ENCODE results near the gene CCNK. TPM values are rescaled to one million over a fixed set of nuclear protein-coding genes. Genes with fewer than 3 reads are reported as not detected.

Gene CCNK
- total RNA-seq, 1 experiment from 2014 or later = 84.7 TPM

DNA sequence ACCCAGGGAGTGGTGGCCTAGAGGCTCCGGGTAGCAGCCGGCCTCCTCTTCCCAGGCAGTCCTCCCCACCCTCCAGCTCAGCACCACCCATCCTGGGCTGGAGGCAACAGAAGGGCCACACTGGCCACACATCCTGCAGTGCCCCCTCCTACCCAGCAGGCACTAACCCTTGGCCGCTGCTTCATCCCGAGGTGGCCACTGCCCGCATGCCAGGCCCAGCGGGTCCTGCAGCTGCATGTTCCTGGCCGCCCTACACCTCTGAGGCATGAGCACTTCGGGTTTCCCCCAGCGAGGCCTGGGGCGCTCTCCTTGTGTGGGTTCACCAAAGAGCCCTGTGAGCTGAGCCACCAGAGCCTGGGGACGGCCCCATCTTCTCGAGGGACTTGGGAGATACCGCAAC is 61.4 kb downstream of the CCNK start:
- H3K4me3 Mint-ChIP-seq = no peak overlapping the region

GRCh38 chr14:99543370-99543769 is 62.2 kb downstream of the CCNK start:
- H3K4me1 Mint-ChIP-seq = peaks cover 48% of the 10 kb centered on the region
- ChIA-PET POLR2A (no interaction called here), CTCF (interaction anchor here (1.8 to 2.3 kb wide), 2 partner anchors 19 to 150 kb away, joined by 4 to 7 read pairs; no protein-coding TSS in a partner anchor)
- no peaks in the 10 kb centered on the region; the same call in 1 of the 2 replicates for H3K27me3 Mint-ChIP-seq (ENCODE audit: low read depth)
- ATAC-seq (no peak), DNase-seq (ENCODE audit: low spot score) (no peak)
- H3K36me3 Mint-ChIP-seq = no peaks in the 10 kb centered on the region
- no peaks in the 10 kb centered on the region for H3K9me3 Mint-ChIP-seq
- peak overlapping the region; percentile 46; the same call in 1 of the 2 replicates for H3K27ac Mint-ChIP-seq
- no peak overlapping the region for H3K4me3 Mint-ChIP-seq
- TF ChIP-seq ZSCAN18 (CRISPR knock-in tag; IDR thresholded peaks at IDR 0.05) (no peak), FOXP1 (CRISPR knock-in tag; IDR thresholded peaks at IDR 0.05; ENCODE audit: borderline replicate concordance) (no peak), NFE2L1 (CRISPR knock-in tag; IDR thresholded peaks at IDR 0.05) (no peak), CREB1 (CRISPR knock-in tag; IDR thresholded peaks at IDR 0.05) (no peak), FOXP4 (CRISPR knock-in tag; IDR thresholded peaks at IDR 0.05) (no peak)
- TF ChIP-seq, protein P1, sequence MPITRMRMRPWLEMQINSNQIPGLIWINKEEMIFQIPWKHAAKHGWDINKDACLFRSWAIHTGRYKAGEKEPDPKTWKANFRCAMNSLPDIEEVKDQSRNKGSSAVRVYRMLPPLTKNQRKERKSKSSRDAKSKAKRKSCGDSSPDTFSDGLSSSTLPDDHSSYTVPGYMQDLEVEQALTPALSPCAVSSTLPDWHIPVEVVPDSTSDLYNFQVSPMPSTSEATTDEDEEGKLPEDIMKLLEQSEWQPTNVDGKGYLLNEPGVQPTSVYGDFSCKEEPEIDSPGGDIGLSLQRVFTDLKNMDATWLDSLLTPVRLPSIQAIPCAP (CRISPR knock-in tag; IDR thresholded peaks at IDR 0.05) = no peak
- TF ChIP-seq, protein P2, sequence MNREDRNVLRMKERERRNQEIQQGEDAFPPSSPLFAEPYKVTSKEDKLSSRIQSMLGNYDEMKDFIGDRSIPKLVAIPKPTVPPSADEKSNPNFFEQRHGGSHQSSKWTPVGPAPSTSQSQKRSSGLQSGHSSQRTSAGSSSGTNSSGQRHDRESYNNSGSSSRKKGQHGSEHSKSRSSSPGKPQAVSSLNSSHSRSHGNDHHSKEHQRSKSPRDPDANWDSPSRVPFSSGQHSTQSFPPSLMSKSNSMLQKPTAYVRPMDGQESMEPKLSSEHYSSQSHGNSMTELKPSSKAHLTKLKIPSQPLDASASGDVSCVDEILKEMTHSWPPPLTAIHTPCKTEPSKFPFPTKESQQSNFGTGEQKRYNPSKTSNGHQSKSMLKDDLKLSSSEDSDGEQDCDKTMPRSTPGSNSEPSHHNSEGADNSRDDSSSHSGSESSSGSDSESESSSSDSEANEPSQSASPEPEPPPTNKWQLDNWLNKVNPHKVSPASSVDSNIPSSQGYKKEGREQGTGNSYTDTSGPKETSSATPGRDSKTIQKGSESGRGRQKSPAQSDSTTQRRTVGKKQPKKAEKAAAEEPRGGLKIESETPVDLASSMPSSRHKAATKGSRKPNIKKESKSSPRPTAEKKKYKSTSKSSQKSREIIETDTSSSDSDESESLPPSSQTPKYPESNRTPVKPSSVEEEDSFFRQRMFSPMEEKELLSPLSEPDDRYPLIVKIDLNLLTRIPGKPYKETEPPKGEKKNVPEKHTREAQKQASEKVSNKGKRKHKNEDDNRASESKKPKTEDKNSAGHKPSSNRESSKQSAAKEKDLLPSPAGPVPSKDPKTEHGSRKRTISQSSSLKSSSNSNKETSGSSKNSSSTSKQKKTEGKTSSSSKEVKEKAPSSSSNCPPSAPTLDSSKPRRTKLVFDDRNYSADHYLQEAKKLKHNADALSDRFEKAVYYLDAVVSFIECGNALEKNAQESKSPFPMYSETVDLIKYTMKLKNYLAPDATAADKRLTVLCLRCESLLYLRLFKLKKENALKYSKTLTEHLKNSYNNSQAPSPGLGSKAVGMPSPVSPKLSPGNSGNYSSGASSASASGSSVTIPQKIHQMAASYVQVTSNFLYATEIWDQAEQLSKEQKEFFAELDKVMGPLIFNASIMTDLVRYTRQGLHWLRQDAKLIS (CRISPR knock-in tag; IDR thresholded peaks at IDR 0.05; ENCODE audit: borderline replicate concordance) = no peak
- TF ChIP-seq, protein P3, sequence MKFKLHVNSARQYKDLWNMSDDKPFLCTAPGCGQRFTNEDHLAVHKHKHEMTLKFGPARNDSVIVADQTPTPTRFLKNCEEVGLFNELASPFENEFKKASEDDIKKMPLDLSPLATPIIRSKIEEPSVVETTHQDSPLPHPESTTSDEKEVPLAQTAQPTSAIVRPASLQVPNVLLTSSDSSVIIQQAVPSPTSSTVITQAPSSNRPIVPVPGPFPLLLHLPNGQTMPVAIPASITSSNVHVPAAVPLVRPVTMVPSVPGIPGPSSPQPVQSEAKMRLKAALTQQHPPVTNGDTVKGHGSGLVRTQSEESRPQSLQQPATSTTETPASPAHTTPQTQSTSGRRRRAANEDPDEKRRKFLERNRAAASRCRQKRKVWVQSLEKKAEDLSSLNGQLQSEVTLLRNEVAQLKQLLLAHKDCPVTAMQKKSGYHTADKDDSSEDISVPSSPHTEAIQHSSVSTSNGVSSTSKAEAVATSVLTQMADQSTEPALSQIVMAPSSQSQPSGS (CRISPR knock-in tag; IDR thresholded peaks at IDR 0.05; ENCODE audit: borderline replicate concordance, low read depth) = no peak

More for the DNA sequence above, 61.4 kb downstream of the CCNK start:
- DNase-seq (ENCODE audit: low spot score) (no peak), ATAC-seq (no peak)
- Mint-ChIP-seq H3K9me3 (no peaks in the 10 kb centered on the region), H3K4me1 (peaks cover 54% of the 10 kb centered on the region), H3K27me3 (ENCODE audit: low read depth) (no peaks in the 10 kb centered on the region; the same call in 1 of the 2 replicates), H3K27ac (no peak overlapping the region), H3K36me3 (no peaks in the 10 kb centered on the region)
- POLR2A ChIA-PET = no interaction called here
- CTCF ChIA-PET = interaction anchor here (1.8 kb wide), 1 partner anchor 149 kb away, joined by 4 read pairs; no protein-coding TSS in a partner anchor
- TF ChIP-seq MXD4 (CRISPR knock-in tag; IDR thresholded peaks at IDR 0.05; ENCODE audit: borderline replicate concordance) (no peak), ZNF416 (CRISPR knock-in tag; IDR thresholded peaks at IDR 0.05) (no peak), FOXP4 (CRISPR knock-in tag; IDR thresholded peaks at IDR 0.05) (no peak), ZNF317 (CRISPR knock-in tag; IDR thresholded peaks at IDR 0.05; ENCODE audit: borderline replicate concordance, low read depth) (no peak), USF1 (CRISPR knock-in tag; IDR thresholded peaks at IDR 0.05) (no peak), ZNF219 (CRISPR knock-in tag; IDR thresholded peaks at IDR 0.05; ENCODE audit: borderline replicate concordance) (no peak), ETV6 (CRISPR knock-in tag; IDR thresholded peaks at IDR 0.05) (no peak), NR1H2 (CRISPR knock-in tag; IDR thresholded peaks at IDR 0.05) (no peak), ZNF138 (CRISPR knock-in tag; conservative IDR thresholded peaks at IDR 0.05) (no peak), MLX (CRISPR knock-in tag; IDR thresholded peaks at IDR 0.05) (no peak), SMAD4 (CRISPR knock-in tag; IDR thresholded peaks at IDR 0.05) (no peak), IRF2 (CRISPR knock-in tag; IDR thresholded peaks at IDR 0.05; ENCODE audit: borderline replicate concordance, low read depth) (no peak), ESRRA (CRISPR knock-in tag; IDR thresholded peaks at IDR 0.05; ENCODE audit: borderline replicate concordance) (no peak), FOXP1 (CRISPR knock-in tag; IDR thresholded peaks at IDR 0.05; ENCODE audit: borderline replicate concordance) (no peak), TEAD4 (CRISPR knock-in tag; IDR thresholded peaks at IDR 0.05) (no peak)

Measured in WTC11 (cell line).